GM18519 (cell line): Measurements from ENCODE around the gene TERT.

ENCODE experiments used
- ATAC-seq: cut with Tn5 transposase; IDR thresholded peaks from one replicate; pipeline ENCODE4 v1.9.1; 2021; ENCODE audit warnings: mild to moderate bottlenecking, moderate library complexity; ENCODE audit not compliant: unreplicated experiment, low FRiP score

The TERT gene

GRCh38 chr5:1265026-1265425 is 29.8 kb downstream of the TERT start:
- ATAC-seq, result no peak

GRCh38 chr5:1264211-1264610 is 30.7 kb downstream of the TERT start:
- ATAC-seq, result no peak

GRCh38 chr5:1262381-1262780 is 32.5 kb downstream of the TERT start:
- no peak for ATAC-seq

- no peak for ATAC-seq
These were observed 33.2 kb downstream of the TERT start for GRCh38 chr5:1261643-1262042.

GRCh38 chr5:1259806-1260480 is 34.9 kb downstream of the TERT start:
- ATAC-seq, result no peak

GRCh38 chr5:1257841-1258240 is 37.0 kb downstream of the TERT start:
- no peak for ATAC-seq

- ATAC-seq, result no peak
These were observed 37.5 kb downstream of the TERT start for GRCh38 chr5:1257363-1257762.

GRCh38 chr5:1256776-1257175 is 38.1 kb downstream of the TERT start:
- ATAC-seq, result no peak

GRCh38 chr5:1255081-1255561 is 39.7 kb downstream of the TERT start:
- no peak for ATAC-seq

GRCh38 chr5:1254196-1254595 is 40.7 kb downstream of the TERT start:
- ATAC-seq, result no peak

GRCh38 chr5:1253456-1254105 is 41.3 kb downstream of the TERT start:
- no peak for ATAC-seq

- ATAC-seq, result no peak
These were observed 42.2 kb downstream of the TERT start for GRCh38 chr5:1252681-1253080.

GRCh38 chr5:1251678-1252580 is 42.9 kb downstream of the TERT start:
- no peak for ATAC-seq

GRCh38 chr5:1249366-1250280 is 45.2 kb downstream of the TERT start:
- ATAC-seq, result no peak

GRCh38 chr5:1247811-1248210 is 47.1 kb downstream of the TERT start:
- no peak for ATAC-seq

GRCh38 chr5:1246711-1247431 is 48.0 kb downstream of the TERT start:
- no peak for ATAC-seq

- no peak for ATAC-seq
These were observed 48.8 kb downstream of the TERT start for GRCh38 chr5:1245905-1246576.

GRCh38 chr5:1244976-1245375 is 49.9 kb downstream of the TERT start:
- no peak for ATAC-seq

GRCh38 chr5:1244255-1244654 is 50.6 kb downstream of the TERT start:
- ATAC-seq, result no peak
